Right lobe of liver (tissue), 4 donors: ENCODE data around the gene CAPZB.

Source experiments
- POLR2A ChIP-seq: fragments of 450-650 bp; IDR thresholded peaks from one replicate; pipeline ENCODE4 v1.6.1; 2017; ENCODE audit warnings: antibody characterized with exemption, mild to moderate bottlenecking
- TF ChIP-seq, protein P1 (sequence below), 4 donors: fragments of 200-600 bp in 3 of 4; fragments of 450-650 bp in 1 of 4; IDR thresholded peaks; one replicate each; pipeline versions ENCODE4 v1.5.1 to v1.8.0; 2016 to 2022; ENCODE audit warnings: antibody characterized with exemption in 4 of 4, mild to moderate bottlenecking in 2 of 4
- donor health status: DM: no; HTN: no; CAD: no.
- donor health status: DM: no; HTN: no; CAD: no.
- donor health status: DM: no; HTN: yes; CAD: no.

DNA sequence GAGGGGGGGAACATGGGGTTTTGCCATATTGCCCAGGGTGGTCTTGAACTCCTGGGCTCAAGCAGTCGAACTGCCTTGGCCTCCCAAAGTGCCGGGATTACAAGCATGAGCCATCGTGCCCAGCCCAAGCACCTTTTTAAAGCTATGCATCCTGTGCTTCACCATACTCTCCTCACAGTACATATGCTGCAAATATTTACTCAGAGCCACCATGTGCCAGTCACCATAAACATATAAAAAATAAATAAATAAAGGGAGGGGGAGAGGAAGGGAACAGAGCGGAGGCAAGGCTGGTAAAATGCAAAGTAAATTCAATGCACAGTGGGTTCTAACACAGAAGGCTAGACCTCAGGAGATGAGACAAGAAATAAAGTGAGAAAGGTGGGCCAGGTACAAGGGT is 64.7 kb downstream of the CAPZB start:
- TF ChIP-seq POLR2A, result no peak
- TF ChIP-seq, protein P1, sequence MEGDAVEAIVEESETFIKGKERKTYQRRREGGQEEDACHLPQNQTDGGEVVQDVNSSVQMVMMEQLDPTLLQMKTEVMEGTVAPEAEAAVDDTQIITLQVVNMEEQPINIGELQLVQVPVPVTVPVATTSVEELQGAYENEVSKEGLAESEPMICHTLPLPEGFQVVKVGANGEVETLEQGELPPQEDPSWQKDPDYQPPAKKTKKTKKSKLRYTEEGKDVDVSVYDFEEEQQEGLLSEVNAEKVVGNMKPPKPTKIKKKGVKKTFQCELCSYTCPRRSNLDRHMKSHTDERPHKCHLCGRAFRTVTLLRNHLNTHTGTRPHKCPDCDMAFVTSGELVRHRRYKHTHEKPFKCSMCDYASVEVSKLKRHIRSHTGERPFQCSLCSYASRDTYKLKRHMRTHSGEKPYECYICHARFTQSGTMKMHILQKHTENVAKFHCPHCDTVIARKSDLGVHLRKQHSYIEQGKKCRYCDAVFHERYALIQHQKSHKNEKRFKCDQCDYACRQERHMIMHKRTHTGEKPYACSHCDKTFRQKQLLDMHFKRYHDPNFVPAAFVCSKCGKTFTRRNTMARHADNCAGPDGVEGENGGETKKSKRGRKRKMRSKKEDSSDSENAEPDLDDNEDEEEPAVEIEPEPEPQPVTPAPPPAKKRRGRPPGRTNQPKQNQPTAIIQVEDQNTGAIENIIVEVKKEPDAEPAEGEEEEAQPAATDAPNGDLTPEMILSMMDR (IDR thresholded peaks at IDR 0.05), result no peak
